Measurements from ENCODE around the gene MIP.
"Not testable (repeated sequence)": the region's sequence is repeated elsewhere in the genome, so short reads cannot be mapped to it uniquely, and the experiment has no call there.

- TF ChIP-seq CTCF, POLR2A (IDR thresholded peaks at IDR 0.05): not testable (repeated sequence)
These were observed 39.6 kb upstream of the MIP start for GRCh38 chr12:56494106-56494415.

All from gastroesophageal sphincter (tissue), 3 donors.